PFSK-1 (cell line): ENCODE data around the gene AQP1.

Experiments
- FOXP2 ChIP-seq: optimal IDR thresholded peaks from 2 replicates; pipeline ENCODE3; 2011; ENCODE audit warnings: borderline replicate concordance, control low read depth, inconsistent platforms; ENCODE audit not compliant: insufficient read depth; ENCODE audit errors: extremely low read length, extremely low read depth
- POLR2AphosphoS5 ChIP-seq: IDR thresholded peaks from 2 replicates; pipeline ENCODE4 v1.6.1; 2012; ENCODE audit warnings: low read depth, mild to moderate bottlenecking, control low read depth, low read length, moderate library complexity
- SIN3A ChIP-seq: IDR thresholded peaks from 2 replicates; pipeline ENCODE4 v1.6.1; 2012; ENCODE audit warnings: mild to moderate bottlenecking, low read length, moderate library complexity, borderline replicate concordance; ENCODE audit not compliant: insufficient read depth
- TAF1 ChIP-seq: IDR thresholded peaks from 2 replicates; pipeline ENCODE4 v1.6.1; 2012; ENCODE audit warnings: low read length, control low read depth, borderline replicate concordance; ENCODE audit not compliant: insufficient read depth
- TF ChIP-seq, protein P1 (sequence below), 2 experiments: IDR thresholded peaks; 2 replicates each; pipeline versions ENCODE4 v1.6.1 to v1.8.0; 2011 to 2012; ENCODE audit warnings: low read depth in 2 of 2, low read length in 2 of 2, control low read depth in 1 of 2, inconsistent platforms in 1 of 2, mild to moderate bottlenecking in 1 of 2, moderate library complexity in 1 of 2; ENCODE audit not compliant: insufficient read depth in 1 of 2

The AQP1 gene

DNA sequence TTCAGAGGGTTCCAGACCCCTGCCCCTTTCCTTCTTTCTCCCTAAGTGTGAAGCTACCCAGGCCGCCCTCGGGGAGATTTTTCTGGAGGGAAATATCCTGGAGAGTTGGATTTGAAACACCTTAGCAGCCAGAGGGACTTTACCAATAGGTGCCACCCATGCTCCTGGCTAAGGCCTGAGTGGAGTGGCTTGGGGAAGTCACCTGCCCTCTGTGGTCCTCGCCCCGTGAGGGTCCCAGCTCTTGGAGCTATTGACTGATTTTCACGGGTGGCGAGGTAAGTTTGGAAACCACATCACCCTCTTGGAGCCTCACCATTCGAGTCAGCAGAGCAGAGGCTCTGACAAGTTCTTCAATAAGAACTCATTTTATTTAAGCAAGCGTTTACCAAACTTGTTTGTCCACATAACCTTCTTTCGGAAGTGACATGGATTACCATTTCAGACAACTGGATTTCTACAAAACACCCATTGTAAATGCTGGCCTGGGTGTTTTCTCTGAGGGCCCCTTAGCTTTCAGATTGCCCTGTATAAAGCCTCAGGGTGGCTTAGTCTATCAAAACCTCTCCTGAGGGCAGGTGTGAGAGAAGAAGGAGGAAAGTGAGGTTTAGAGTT is 20.4 kb downstream of the AQP1 start:
- TF ChIP-seq FOXP2 (no peak), POLR2AphosphoS5 (no peak), SIN3A (no peak), TAF1 (no peak)
- TF ChIP-seq, protein P1, sequence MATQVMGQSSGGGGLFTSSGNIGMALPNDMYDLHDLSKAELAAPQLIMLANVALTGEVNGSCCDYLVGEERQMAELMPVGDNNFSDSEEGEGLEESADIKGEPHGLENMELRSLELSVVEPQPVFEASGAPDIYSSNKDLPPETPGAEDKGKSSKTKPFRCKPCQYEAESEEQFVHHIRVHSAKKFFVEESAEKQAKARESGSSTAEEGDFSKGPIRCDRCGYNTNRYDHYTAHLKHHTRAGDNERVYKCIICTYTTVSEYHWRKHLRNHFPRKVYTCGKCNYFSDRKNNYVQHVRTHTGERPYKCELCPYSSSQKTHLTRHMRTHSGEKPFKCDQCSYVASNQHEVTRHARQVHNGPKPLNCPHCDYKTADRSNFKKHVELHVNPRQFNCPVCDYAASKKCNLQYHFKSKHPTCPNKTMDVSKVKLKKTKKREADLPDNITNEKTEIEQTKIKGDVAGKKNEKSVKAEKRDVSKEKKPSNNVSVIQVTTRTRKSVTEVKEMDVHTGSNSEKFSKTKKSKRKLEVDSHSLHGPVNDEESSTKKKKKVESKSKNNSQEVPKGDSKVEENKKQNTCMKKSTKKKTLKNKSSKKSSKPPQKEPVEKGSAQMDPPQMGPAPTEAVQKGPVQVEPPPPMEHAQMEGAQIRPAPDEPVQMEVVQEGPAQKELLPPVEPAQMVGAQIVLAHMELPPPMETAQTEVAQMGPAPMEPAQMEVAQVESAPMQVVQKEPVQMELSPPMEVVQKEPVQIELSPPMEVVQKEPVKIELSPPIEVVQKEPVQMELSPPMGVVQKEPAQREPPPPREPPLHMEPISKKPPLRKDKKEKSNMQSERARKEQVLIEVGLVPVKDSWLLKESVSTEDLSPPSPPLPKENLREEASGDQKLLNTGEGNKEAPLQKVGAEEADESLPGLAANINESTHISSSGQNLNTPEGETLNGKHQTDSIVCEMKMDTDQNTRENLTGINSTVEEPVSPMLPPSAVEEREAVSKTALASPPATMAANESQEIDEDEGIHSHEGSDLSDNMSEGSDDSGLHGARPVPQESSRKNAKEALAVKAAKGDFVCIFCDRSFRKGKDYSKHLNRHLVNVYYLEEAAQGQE (IDR thresholded peaks at IDR 0.05; ENCODE audit: insufficient read depth in 1 of 2, low read depth in 2 of 2, low read length in 2 of 2), result no peak

DNA sequence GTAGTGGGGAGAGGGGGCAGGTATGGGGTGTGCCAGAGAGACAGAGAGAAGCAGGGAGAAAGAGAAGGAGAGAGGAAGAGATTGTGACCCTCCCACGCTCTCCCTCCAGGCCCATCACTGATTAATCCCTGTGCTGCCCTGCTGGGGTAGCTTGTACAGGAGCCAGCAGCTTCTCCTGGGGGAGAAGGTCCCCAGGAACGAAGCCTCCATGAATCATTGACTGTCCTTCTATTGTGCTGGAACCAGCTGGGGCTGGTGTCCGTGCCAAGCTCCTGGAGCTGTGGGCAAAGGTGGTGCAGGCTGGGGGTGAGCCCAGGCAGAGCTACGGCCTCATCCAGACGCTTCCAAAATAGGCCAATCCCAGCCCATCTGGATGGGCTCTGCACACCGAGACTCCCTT is 20.9 kb downstream of the AQP1 start:
- no peak for TF ChIP-seq SIN3A
- no peak for TF ChIP-seq FOXP2
- no peak for TF ChIP-seq TAF1
- no peak for TF ChIP-seq POLR2AphosphoS5
- TF ChIP-seq, protein P1 (IDR thresholded peaks at IDR 0.05; ENCODE audit: insufficient read depth in 1 of 2, low read depth in 2 of 2, low read length in 2 of 2), result no peak

DNA sequence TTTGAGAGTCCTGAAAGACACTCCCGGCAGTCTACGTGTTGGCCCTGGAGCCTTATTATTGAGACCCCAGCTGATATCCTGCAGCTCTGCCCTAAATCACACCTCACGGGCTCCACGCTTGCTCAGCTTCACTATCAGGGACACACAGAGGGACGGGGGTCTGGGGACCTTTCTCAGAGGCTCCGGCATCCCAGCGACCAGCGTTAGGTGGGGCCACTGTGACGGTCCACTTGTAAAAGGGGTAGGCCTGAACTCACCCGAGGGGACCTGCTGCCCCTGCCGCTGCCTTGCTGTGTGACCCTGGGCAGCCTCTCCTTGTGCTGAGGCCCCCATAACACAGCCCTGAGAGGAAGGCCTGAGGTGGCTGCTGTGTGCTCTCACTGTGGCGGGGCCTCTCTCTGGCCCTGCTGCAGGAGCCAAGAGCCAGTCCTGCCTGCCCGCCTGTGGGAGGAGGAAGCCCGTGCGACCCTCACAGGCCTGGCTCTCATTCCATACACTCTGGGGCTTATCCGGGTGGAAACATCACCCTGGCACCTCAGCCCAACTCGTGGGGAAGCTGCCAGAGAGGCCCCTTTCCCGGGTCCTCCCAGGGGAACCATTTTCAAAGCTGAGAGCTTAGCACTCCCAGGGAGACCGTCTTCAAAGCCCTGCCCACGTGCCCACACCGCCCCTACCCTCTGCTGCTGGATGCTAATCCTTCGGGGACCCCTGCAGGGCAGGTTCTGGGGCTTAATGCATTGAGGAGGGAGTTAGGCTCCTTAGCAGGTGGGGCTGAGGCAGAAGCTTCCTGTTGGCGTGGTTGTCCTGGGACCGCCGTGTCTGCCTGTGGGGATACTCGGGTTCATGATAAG is 21.7 kb downstream of the AQP1 start:
- TF ChIP-seq POLR2AphosphoS5, result no peak
- no peak for TF ChIP-seq FOXP2
- TF ChIP-seq SIN3A, result no peak
- TF ChIP-seq, protein P1 (IDR thresholded peaks at IDR 0.05; ENCODE audit: insufficient read depth in 1 of 2, low read depth in 2 of 2, low read length in 2 of 2), result no peak
- TF ChIP-seq TAF1, result no peak

DNA sequence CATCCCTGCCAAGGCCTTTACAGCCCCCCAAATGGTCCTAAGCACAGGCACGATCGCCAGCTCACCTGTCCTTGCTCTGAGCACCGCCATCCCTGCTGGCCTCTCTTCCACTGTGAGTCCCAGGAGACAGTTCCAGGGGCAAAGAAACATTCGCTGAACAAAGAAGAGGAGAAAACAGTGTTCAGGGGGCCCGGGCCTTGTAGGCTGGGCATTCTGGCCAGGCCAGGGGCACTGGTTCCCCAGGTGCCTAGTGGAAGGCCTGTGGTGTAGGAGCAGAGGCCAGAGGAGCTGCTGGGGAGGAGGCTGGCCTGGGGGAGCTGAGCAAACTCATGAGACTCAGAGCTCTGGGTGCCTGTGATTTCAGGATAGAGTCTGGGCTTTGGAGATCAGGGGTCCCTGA is 22.6 kb downstream of the AQP1 start:
- TF ChIP-seq POLR2AphosphoS5 (no peak), TAF1 (no peak), FOXP2 (no peak), SIN3A (no peak)
- TF ChIP-seq, protein P1 (IDR thresholded peaks at IDR 0.05; ENCODE audit: insufficient read depth in 1 of 2, low read depth in 2 of 2, low read length in 2 of 2), result no peak
